Astrocyte (in vitro differentiated cells and primary cell): Measurements from ENCODE around the gene MNT. TPM values are rescaled to one million over a fixed set of nuclear protein-coding genes. Genes with fewer than 3 reads are reported as not detected.

Experiments
- DNase-seq: peaks from one replicate; pipeline ENCODE4 v3.0.0-alpha.2; 2010; ENCODE audit warnings: low read depth
- FAIRE-seq: peaks from 2 replicates; lab custom pipeline; 2011; peaks lifted over from hg19 to GRCh38; lab: Jason Lieb, UNC
- H2AFZ ChIP-seq: 2 replicates; pipeline ENCODE4 v1.6.0; 2012; ENCODE audit warnings: low read depth, low read length, inconsistent platforms
- H3K27ac ChIP-seq: 2 replicates; pipeline ENCODE4 v1.5.1; 2011; ENCODE audit warnings: low read depth, low read length, inconsistent platforms
- H3K27me3 ChIP-seq: 2 replicates; pipeline ENCODE4 v1.6.0; 2011; ENCODE audit warnings: low read length, inconsistent platforms; ENCODE audit not compliant: insufficient read depth
- H3K36me3 ChIP-seq: 2 replicates; pipeline ENCODE4 v1.5.1; 2011; ENCODE audit warnings: low read length, inconsistent platforms; ENCODE audit not compliant: insufficient read depth
- H3K4me1 ChIP-seq: 2 replicates; pipeline ENCODE4 v1.5.1; 2011; ENCODE audit warnings: low read length, inconsistent platforms; ENCODE audit not compliant: insufficient read depth
- H3K4me2 ChIP-seq: 2 replicates; pipeline ENCODE4 v1.6.0; 2012; ENCODE audit warnings: low read length, inconsistent platforms
- H3K4me3 ChIP-seq: 2 replicates; pipeline ENCODE4 v1.5.1; 2011; ENCODE audit warnings: low read depth, mild to moderate bottlenecking, low read length, inconsistent platforms; ENCODE audit not compliant: insufficient read depth
- H3K79me2 ChIP-seq: 2 replicates; pipeline ENCODE4 v1.6.0; 2012; ENCODE audit warnings: mild to moderate bottlenecking, low read length, inconsistent platforms; ENCODE audit not compliant: insufficient read depth
- H3K9ac ChIP-seq: 2 replicates; pipeline ENCODE4 v1.6.0; 2012; ENCODE audit warnings: mild to moderate bottlenecking, low read length, inconsistent platforms
- H3K9me3 ChIP-seq: 2 replicates; pipeline ENCODE4 v1.5.1; 2012; ENCODE audit warnings: low read depth, mild to moderate bottlenecking, low read length, inconsistent platforms; ENCODE audit not compliant: insufficient read depth
- H4K20me1 ChIP-seq: 2 replicates; pipeline ENCODE4 v1.6.0; 2012; ENCODE audit warnings: low read length, inconsistent platforms; ENCODE audit not compliant: insufficient read depth
- H3K27ac Mint-ChIP-seq: one replicate; pipeline ENCODE4 v1.8.0; 2021; ENCODE audit warnings: mild to moderate bottlenecking, mixed read lengths; ENCODE audit not compliant: unreplicated experiment
- H3K27me3 Mint-ChIP-seq: one replicate; pipeline ENCODE4 v1.8.0; 2021; ENCODE audit warnings: low read depth, mixed read lengths; ENCODE audit not compliant: unreplicated experiment
- H3K36me3 Mint-ChIP-seq: one replicate; pipeline ENCODE4 v1.8.0; 2021; ENCODE audit warnings: low read depth, mixed read lengths; ENCODE audit not compliant: unreplicated experiment
- H3K4me1 Mint-ChIP-seq: one replicate; pipeline ENCODE4 v1.8.0; 2021; ENCODE audit warnings: low read depth, mixed read lengths; ENCODE audit not compliant: unreplicated experiment
- H3K4me3 Mint-ChIP-seq: one replicate; pipeline ENCODE4 v1.8.0; 2021; ENCODE audit warnings: mild to moderate bottlenecking, moderate library complexity, mixed read lengths; ENCODE audit not compliant: unreplicated experiment
- H3K9me3 Mint-ChIP-seq: one replicate; pipeline ENCODE4 v1.8.0; 2021; ENCODE audit warnings: mild to moderate bottlenecking, mixed read lengths; ENCODE audit not compliant: unreplicated experiment
- CTCF ChIP-seq: IDR thresholded peaks from 2 replicates; pipeline ENCODE4 v1.5.1; 2011; ENCODE audit warnings: low read depth, mild to moderate bottlenecking, inconsistent platforms, low read length, moderate library complexity; ENCODE audit not compliant: insufficient read depth
- EZH2 ChIP-seq: IDR thresholded peaks from 2 replicates; pipeline ENCODE4 v1.6.1; 2012; ENCODE audit warnings: mild to moderate bottlenecking, low read length, inconsistent platforms; ENCODE audit not compliant: insufficient read depth
- total RNA-seq: library from RNA; stranded (reverse); gene quantifications from 2 replicates; pipeline ENCODE4 v1.2.1, GENCODE V29; 2021

The MNT gene
- total RNA-seq, 1 donor from 2014 or later: 29.1 TPM

DNA sequence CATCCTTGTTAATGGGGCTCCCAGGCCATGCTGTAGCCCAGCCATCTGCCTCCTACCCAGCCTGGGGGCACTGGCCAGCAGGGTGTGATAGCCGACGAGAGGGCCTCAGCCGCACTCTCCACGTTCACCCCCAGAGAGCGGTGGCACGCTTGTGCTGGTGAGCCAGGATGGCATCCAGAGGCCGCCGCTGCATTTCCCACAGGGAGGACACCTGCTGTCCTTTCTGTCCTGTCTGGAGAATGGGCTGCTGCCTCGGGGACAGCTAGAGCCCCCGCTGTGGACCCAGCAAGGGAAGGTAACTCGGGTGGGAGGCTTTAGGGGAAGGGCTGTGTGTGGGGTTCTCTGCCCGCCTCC lies 36.1 kb downstream of the MNT start:
- Histone ChIP-seq H3K27ac (no peak overlapping the region), H3K9me3 (no peaks in the 10 kb centered on the region), H3K79me2 (no peaks in the 10 kb centered on the region), H3K36me3 (no peaks in the 10 kb centered on the region), H4K20me1 (peaks cover 53% of the 10 kb centered on the region), H3K4me1 (peaks cover 4% of the 10 kb centered on the region), H2AFZ (no peak overlapping the region), H3K4me3 (no peak overlapping the region), H3K27me3 (no peaks in the 10 kb centered on the region), H3K9ac (no peak overlapping the region), H3K4me2 (no peak overlapping the region)
- DNase-seq (no peak), FAIRE-seq (no peak)
- H3K9me3 Mint-ChIP-seq: no peaks in the 10 kb centered on the region
- TF ChIP-seq EZH2 (no peak), CTCF (no peak)
- peaks cover under 1% of the 10 kb centered on the region for H3K4me1 Mint-ChIP-seq
- no peaks in the 10 kb centered on the region for H3K27me3 Mint-ChIP-seq
- H3K4me3 Mint-ChIP-seq: no peak overlapping the region
- peaks cover 20% of the 10 kb centered on the region for H3K36me3 Mint-ChIP-seq
- H3K27ac Mint-ChIP-seq: no peak overlapping the region

GRCh38 chr17:2363851-2364762 lies 36.8 kb downstream of the MNT start:
- Mint-ChIP-seq H3K4me1 (peaks cover 7% of the 10 kb centered on the region), H3K36me3 (peaks cover 20% of the 10 kb centered on the region), H3K4me3 (no peak overlapping the region), H3K9me3 (no peaks in the 10 kb centered on the region), H3K27me3 (no peaks in the 10 kb centered on the region), H3K27ac (no peak overlapping the region)
- FAIRE-seq: no peak
- Histone ChIP-seq H3K27me3 (no peaks in the 10 kb centered on the region), H4K20me1 (peaks cover 57% of the 10 kb centered on the region), H3K9me3 (no peaks in the 10 kb centered on the region), H2AFZ (no peak overlapping the region), H3K36me3 (no peaks in the 10 kb centered on the region), H3K9ac (no peak overlapping the region), H3K4me3 (no peak overlapping the region), H3K4me2 (no peak overlapping the region), H3K27ac (no peak overlapping the region), H3K4me1 (peaks cover 11% of the 10 kb centered on the region), H3K79me2 (no peaks in the 10 kb centered on the region)
- TF ChIP-seq EZH2 (no peak), CTCF (no peak)
- DNase-seq: no peak

DNA sequence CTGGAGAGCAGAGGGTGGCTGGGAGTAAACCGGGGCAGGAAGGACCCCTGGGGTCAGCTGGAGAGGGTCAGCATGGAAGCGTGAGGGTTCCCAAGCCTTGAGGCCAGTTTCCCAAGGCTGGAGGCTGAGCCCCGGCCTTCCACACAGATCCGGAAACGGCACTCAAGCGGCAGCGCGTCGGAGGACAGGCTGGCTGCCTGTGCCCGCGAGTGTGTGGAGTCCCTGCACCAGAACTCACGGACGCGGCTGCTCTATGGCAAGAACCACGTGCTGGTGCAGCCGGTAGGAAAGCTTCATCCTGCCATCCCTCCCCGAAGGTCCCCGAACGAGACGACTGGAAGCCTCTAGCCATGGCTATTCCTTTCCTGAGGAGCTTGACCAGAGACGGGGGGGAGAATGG lies 37.5 kb downstream of the MNT start:
- Histone ChIP-seq H3K4me3 (no peak overlapping the region), H3K36me3 (no peaks in the 10 kb centered on the region), H3K27ac (no peak overlapping the region), H2AFZ (no peak overlapping the region), H3K4me1 (peaks cover 17% of the 10 kb centered on the region), H3K9me3 (no peaks in the 10 kb centered on the region), H4K20me1 (peaks cover 60% of the 10 kb centered on the region), H3K79me2 (no peaks in the 10 kb centered on the region), H3K27me3 (no peaks in the 10 kb centered on the region), H3K9ac (no peak overlapping the region), H3K4me2 (no peak overlapping the region)
- peaks cover 9% of the 10 kb centered on the region for H3K4me1 Mint-ChIP-seq
- H3K4me3 Mint-ChIP-seq: no peak overlapping the region
- FAIRE-seq (no peak), DNase-seq (no peak)
- H3K27ac Mint-ChIP-seq: no peak overlapping the region
- peaks cover 20% of the 10 kb centered on the region for H3K36me3 Mint-ChIP-seq
- no peak for TF ChIP-seq CTCF
- TF ChIP-seq EZH2: no peak
- H3K9me3 Mint-ChIP-seq: no peaks in the 10 kb centered on the region
- H3K27me3 Mint-ChIP-seq: no peaks in the 10 kb centered on the region
